Cardiac fibroblast (primary cell): ENCODE measurements around the gene IL4I1.
"Not testable (repeated sequence)": the region's sequence is repeated elsewhere in the genome, so short reads cannot be mapped to it uniquely, and the experiment has no call there.

Experiments
- DNase-seq, 2 donors: peaks; one replicate each; pipeline versions ENCODE4 v3.0.0 to v3.0.0-alpha.2; 2010; ENCODE audit warnings: low read depth in 2 of 2
- H3K4me3 ChIP-seq, 2 donors: replicated peaks in 1 of 2; 1 replicate in 1 of 2; 2 replicates in 1 of 2; pipeline ENCODE4 v1.5.1; 2011; ENCODE audit warnings: low read depth in 2 of 2, low read length in 2 of 2, mild to moderate bottlenecking in 2 of 2, moderate library complexity in 1 of 2
- CTCF ChIP-seq: IDR thresholded peaks from one replicate; pipeline ENCODE4 v1.5.1; 2011; ENCODE audit warnings: low read depth, mild to moderate bottlenecking, low read length, inconsistent platforms

IL4I1 gene

GRCh38 chr19:49929611-49930482 is 33.2 kb upstream of the IL4I1 start:
- DNase-seq: peak; percentile 99
- TF ChIP-seq CTCF: peak; percentile 16
- peak overlapping the region; percentile 97 to 99 for H3K4me3 ChIP-seq

- peak within 1 kb of the TSS; percentile 97 to 99 for H3K4me3 ChIP-seq
- no peak for TF ChIP-seq CTCF
- DNase-seq: peak; percentile 84 to 89
Measured at GRCh38 chr19:49929121-49929610, 32.5 kb upstream of the IL4I1 start, which contains the start of the genes ATF5 and NUP62. Gene ATF5 (plus strand): TSS chr19:49929205. CDS start chr19:49930851, 1,646 bp downstream. Gene NUP62 (minus strand): TSS chr19:49929504. CDS start chr19:49909807, 19,697 bp downstream.

- H3K4me3 ChIP-seq: no peak overlapping the region
- no peak for DNase-seq
- no peak for TF ChIP-seq CTCF
Measured at GRCh38 chr19:49927526-49928264, 31.0 kb upstream of the IL4I1 start.

- DNase-seq: no peak
- no peak for TF ChIP-seq CTCF
- H3K4me3 ChIP-seq: no peak overlapping the region
Measured at GRCh38 chr19:49926515-49926914, 29.8 kb upstream of the IL4I1 start.

GRCh38 chr19:49925486-49925885 is 28.8 kb upstream of the IL4I1 start:
- DNase-seq: no peak
- TF ChIP-seq CTCF: no peak
- no peak overlapping the region for H3K4me3 ChIP-seq

GRCh38 chr19:49924881-49925210 is 28.2 kb upstream of the IL4I1 start:
- not testable (repeated sequence) for DNase-seq, H3K4me3 ChIP-seq
